ENCODE measurements around the gene YJEFN3.

Gene YJEFN3

GRCh38 chr19:19528721-19529490 is at the start of gene YJEFN3:
YJEFN3 (plus strand) TSS chr19:19528911; CDS start chr19:19528933, 22 bp downstream.
- TF ChIP-seq, protein P1, sequence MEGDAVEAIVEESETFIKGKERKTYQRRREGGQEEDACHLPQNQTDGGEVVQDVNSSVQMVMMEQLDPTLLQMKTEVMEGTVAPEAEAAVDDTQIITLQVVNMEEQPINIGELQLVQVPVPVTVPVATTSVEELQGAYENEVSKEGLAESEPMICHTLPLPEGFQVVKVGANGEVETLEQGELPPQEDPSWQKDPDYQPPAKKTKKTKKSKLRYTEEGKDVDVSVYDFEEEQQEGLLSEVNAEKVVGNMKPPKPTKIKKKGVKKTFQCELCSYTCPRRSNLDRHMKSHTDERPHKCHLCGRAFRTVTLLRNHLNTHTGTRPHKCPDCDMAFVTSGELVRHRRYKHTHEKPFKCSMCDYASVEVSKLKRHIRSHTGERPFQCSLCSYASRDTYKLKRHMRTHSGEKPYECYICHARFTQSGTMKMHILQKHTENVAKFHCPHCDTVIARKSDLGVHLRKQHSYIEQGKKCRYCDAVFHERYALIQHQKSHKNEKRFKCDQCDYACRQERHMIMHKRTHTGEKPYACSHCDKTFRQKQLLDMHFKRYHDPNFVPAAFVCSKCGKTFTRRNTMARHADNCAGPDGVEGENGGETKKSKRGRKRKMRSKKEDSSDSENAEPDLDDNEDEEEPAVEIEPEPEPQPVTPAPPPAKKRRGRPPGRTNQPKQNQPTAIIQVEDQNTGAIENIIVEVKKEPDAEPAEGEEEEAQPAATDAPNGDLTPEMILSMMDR (IDR thresholded peaks at IDR 0.05; ENCODE audit: low read depth, low read length, missing control alignments), result no peak
- H3K4me3 ChIP-seq (ENCODE audit: low read depth, low read length), result peak within 1 kb of the TSS; percentile 1
- in situ Hi-C loops (cut with HindIII; ENCODE audit: low sequenced_read_pairs), result no loop called here
- no peak for DNase-seq (ENCODE audit: low read depth)

DNA sequence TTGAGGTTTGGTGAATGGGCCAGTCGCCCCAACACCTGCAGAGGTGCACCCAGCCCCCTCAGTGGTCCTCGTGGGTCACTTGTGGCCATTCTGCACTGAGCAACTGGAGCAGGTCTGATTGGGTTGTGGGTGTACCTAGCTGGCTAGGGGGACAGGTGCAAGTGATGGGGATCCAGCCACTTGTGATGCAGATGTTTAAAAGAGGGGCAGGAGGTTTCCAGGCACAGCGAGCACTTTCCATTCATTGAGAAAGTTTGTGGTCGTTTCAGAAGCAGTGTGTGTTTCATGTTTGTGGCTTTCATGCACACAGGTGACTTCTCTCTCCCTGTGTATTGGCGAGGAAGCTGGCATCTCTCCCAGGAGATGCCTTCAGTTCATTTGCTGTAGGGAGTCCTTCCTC is 48.0 kb upstream of the YJEFN3 start:
- TF ChIP-seq, protein P1 (IDR thresholded peaks at IDR 0.05; ENCODE audit: low read depth, low read length, missing control alignments), result no peak
- H3K4me3 ChIP-seq (ENCODE audit: low read depth, low read length), result no peak overlapping the region
- in situ Hi-C loops (cut with HindIII; ENCODE audit: low sequenced_read_pairs), result no loop called here
- DNase-seq (ENCODE audit: low read depth), result peak; percentile 41

DNA sequence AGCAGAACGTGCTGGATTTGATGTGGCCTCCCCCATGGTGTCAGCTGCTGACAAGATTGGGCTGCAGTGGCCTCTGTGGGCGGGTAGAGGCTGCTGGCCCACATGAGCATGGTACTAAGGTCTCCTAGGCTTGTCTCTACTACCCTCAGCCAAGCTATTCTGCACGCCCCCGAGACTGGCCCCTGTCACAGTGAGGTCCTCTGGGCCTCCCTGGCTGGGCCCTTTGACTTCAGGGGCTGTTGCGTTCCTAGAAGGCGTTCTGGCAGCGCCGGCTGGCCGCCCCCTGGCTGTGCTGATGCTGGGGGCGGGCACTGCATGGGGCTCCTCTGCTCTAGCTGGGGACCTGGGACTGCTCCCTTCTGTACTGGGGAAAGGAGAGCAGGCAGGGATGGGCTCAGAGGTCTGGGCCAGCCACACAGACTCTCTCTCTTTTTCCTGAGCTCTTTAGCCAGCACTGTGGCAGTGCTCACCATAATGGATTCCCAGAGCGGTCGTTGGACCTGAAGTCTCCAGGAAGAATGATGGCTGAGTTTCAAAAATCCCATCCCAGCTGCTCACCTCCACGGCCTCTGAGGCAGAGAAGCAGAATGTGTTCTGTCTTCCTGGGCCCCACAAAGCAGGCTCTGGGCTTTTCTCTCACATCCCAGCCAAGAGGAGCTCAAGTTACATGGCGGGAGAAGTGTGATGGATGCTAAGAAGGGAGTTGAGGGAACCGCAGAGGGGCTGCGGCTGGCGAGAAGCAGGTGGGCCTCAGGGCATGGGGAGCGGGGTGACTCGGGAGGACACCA is 45.7 kb upstream of the YJEFN3 start:
- DNase-seq (ENCODE audit: low read depth), result no peak
- TF ChIP-seq, protein P1 (IDR thresholded peaks at IDR 0.05; ENCODE audit: low read depth, low read length, missing control alignments), result no peak
- in situ Hi-C loops (cut with HindIII; ENCODE audit: low sequenced_read_pairs), result no loop called here
- H3K4me3 ChIP-seq (ENCODE audit: low read depth, low read length), result no peak overlapping the region

- TF ChIP-seq, protein P1 (IDR thresholded peaks at IDR 0.05; ENCODE audit: low read depth, low read length, missing control alignments), result no peak
- H3K4me3 ChIP-seq (ENCODE audit: low read depth, low read length), result no peak overlapping the region
- DNase-seq (ENCODE audit: low read depth), result no peak
- in situ Hi-C loops (cut with HindIII; ENCODE audit: low sequenced_read_pairs), result no loop called here
Measured at GRCh38 chr19:19485161-19485997, 43.3 kb upstream of the YJEFN3 start.

- TF ChIP-seq, protein P1 (IDR thresholded peaks at IDR 0.05; ENCODE audit: low read depth, low read length, missing control alignments), result no peak
- no peak overlapping the region for H3K4me3 ChIP-seq (ENCODE audit: low read depth, low read length)
- DNase-seq (ENCODE audit: low read depth), result no peak
- in situ Hi-C loops (cut with HindIII; ENCODE audit: low sequenced_read_pairs), result no loop called here
Measured at GRCh38 chr19:19485998-19486290, 42.8 kb upstream of the YJEFN3 start.

DNA sequence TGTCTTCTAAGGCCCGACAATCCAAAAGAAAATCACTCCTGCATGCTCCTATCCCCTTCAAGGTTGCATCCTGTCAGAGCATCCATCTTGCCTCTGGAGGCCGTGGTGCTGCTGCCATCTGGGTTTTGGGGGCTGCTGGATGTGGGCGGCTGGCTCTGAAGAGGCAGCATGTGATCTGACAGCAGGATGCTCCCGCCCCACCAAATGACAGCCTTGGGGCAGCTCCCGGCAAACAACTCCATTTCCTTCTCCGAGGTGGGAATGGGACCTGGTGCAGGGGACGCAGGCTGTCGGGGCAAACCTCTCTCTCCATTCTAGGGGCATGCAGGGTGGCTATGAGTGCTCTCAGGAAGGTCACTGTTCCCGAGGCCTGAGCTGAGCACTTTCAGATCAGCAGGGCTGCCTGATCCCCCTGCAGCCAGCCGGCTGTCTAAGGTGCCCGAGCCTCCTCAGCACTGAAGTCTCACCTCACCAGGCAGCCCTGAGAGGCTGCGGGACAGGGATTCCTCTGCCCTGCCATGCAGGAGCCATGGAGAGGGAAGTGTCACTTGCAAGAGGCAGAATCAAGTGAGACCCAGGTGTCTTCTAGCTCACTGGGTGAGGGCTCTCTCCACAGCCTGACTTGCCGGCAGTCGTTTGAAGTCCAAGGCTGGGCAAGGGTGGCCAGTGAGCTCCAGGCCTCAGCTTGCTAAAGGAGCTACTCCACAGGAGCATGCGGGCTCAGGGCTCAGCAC is 42.2 kb upstream of the YJEFN3 start:
- no peak overlapping the region for H3K4me3 ChIP-seq (ENCODE audit: low read depth, low read length)
- DNase-seq (ENCODE audit: low read depth), result no peak
- TF ChIP-seq, protein P1 (IDR thresholded peaks at IDR 0.05; ENCODE audit: low read depth, low read length, missing control alignments), result no peak
- in situ Hi-C loops (cut with HindIII; ENCODE audit: low sequenced_read_pairs), result no loop called here

All from astrocyte of the cerebellum (primary cell).